SU-DHL-6 (cell line): ENCODE data around the gene SMAD1.

ENCODE experiments used
- H2AFZ ChIP-seq: fragments of 200-600 bp; sonication (generic); 2 replicates; pipeline ENCODE4 v1.6.1; 2014; ENCODE audit warnings: low read depth, mild to moderate bottlenecking, moderate library complexity, mixed read lengths, antibody characterized with exemption, low read length; ENCODE audit not compliant: severe bottlenecking
- H3F3A ChIP-seq: fragments of 200-600 bp; shearing (Covaris generic); 2 replicates; pipeline ENCODE4 v1.6.0; 2016; ENCODE audit warnings: antibody characterized with exemption, mild to moderate bottlenecking; ENCODE audit not compliant: insufficient read depth
- H3K27ac ChIP-seq: fragments of 200-600 bp; sonication (generic); 2 replicates; pipeline ENCODE4 v1.5.1; 2016; ENCODE audit warnings: low read depth, mild to moderate bottlenecking, low read length, moderate library complexity, mixed read lengths
- H3K27me3 ChIP-seq: fragments of 200-600 bp; sonication (generic), shearing (Covaris generic); 2 replicates; pipeline ENCODE4 v1.6.0; 2014; ENCODE audit warnings: mild to moderate bottlenecking, low read length
- H3K36me3 ChIP-seq: fragments of 200-600 bp; sonication (generic); 2 replicates; pipeline ENCODE4 v1.6.1; 2014; ENCODE audit warnings: mild to moderate bottlenecking, low read length, mixed read lengths
- H3K4me2 ChIP-seq: fragments of 300-600, 200-600 bp; shearing (Covaris generic), sonication (generic); 2 replicates; pipeline ENCODE4 v1.6.0; 2014; ENCODE audit warnings: low read length, low read depth, mild to moderate bottlenecking; ENCODE audit not compliant: poor library complexity, severe bottlenecking
- H3K4me3 ChIP-seq: fragments of 200-600 bp; sonication (generic); 2 replicates; pipeline ENCODE4 v1.5.1; 2014; ENCODE audit warnings: antibody characterized with exemption, low read length, mild to moderate bottlenecking, mixed read lengths; ENCODE audit not compliant: insufficient read depth, poor library complexity, severe bottlenecking
- H3K79me2 ChIP-seq: fragments of 200-600 bp; sonication (generic); 2 replicates; pipeline ENCODE4 v1.6.1; 2014; ENCODE audit warnings: mild to moderate bottlenecking, low read length, moderate library complexity; ENCODE audit not compliant: insufficient read depth
- H3K9ac ChIP-seq: fragments of 200-600 bp; sonication (generic); 2 replicates; pipeline ENCODE4 v1.7.0; 2014; ENCODE audit warnings: mild to moderate bottlenecking, low read length
- H3K9me2 ChIP-seq: fragments of 200-600 bp; sonication (generic); replicated peaks from 2 replicates; pipeline ENCODE4 v1.6.1; 2014; ENCODE audit warnings: low read length; ENCODE audit not compliant: insufficient read depth
- H3K9me3 ChIP-seq: fragments of 200-600 bp; sonication (generic); 2 replicates; pipeline ENCODE4 v1.6.1; 2014; ENCODE audit warnings: low read length, mixed read lengths; ENCODE audit not compliant: insufficient read depth
- H4K20me1 ChIP-seq: fragments of 200-600 bp; sonication (generic); 2 replicates; pipeline ENCODE4 v1.6.1; 2014; ENCODE audit warnings: low read depth, mild to moderate bottlenecking, antibody characterized with exemption, low read length, moderate library complexity, mixed read lengths
- EZH2phosphoT487 ChIP-seq: fragments of 200-600 bp; sonication (generic), shearing (Covaris generic); conservative IDR thresholded peaks from 2 replicates; pipeline ENCODE4 v1.6.1; 2018; ENCODE audit warnings: mild to moderate bottlenecking, antibody characterized with exemption, low read length, moderate library complexity, mixed read lengths
- TF ChIP-seq, protein P1 (sequence below): fragments of 200-600 bp; sonication (generic); IDR thresholded peaks from one replicate; pipeline ENCODE4 v1.5.1; 2017; ENCODE audit warnings: antibody characterized with exemption, mild to moderate bottlenecking, low read length, moderate library complexity; ENCODE audit not compliant: insufficient read depth, poor library complexity, severe bottlenecking

SMAD1 gene

GRCh38 chr4:145545538-145546174 is 64.0 kb downstream of the SMAD1 start:
- Histone ChIP-seq H3K79me2 (no peaks in the 10 kb centered on the region), H4K20me1 (no peaks in the 10 kb centered on the region), H3K27me3 (no peaks in the 10 kb centered on the region), H3K4me2 (no peak overlapping the region), H3K36me3 (no peaks in the 10 kb centered on the region), H3K4me3 (no peak overlapping the region), H3K27ac (no peak overlapping the region), H3K9me3 (no peaks in the 10 kb centered on the region), H2AFZ (no peak overlapping the region), H3K9me2 (no peaks in the 10 kb centered on the region), H3K9ac (no peak overlapping the region), H3F3A (no peaks in the 10 kb centered on the region)
- no peak for TF ChIP-seq EZH2phosphoT487
- TF ChIP-seq, protein P1, sequence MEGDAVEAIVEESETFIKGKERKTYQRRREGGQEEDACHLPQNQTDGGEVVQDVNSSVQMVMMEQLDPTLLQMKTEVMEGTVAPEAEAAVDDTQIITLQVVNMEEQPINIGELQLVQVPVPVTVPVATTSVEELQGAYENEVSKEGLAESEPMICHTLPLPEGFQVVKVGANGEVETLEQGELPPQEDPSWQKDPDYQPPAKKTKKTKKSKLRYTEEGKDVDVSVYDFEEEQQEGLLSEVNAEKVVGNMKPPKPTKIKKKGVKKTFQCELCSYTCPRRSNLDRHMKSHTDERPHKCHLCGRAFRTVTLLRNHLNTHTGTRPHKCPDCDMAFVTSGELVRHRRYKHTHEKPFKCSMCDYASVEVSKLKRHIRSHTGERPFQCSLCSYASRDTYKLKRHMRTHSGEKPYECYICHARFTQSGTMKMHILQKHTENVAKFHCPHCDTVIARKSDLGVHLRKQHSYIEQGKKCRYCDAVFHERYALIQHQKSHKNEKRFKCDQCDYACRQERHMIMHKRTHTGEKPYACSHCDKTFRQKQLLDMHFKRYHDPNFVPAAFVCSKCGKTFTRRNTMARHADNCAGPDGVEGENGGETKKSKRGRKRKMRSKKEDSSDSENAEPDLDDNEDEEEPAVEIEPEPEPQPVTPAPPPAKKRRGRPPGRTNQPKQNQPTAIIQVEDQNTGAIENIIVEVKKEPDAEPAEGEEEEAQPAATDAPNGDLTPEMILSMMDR = no peak

DNA sequence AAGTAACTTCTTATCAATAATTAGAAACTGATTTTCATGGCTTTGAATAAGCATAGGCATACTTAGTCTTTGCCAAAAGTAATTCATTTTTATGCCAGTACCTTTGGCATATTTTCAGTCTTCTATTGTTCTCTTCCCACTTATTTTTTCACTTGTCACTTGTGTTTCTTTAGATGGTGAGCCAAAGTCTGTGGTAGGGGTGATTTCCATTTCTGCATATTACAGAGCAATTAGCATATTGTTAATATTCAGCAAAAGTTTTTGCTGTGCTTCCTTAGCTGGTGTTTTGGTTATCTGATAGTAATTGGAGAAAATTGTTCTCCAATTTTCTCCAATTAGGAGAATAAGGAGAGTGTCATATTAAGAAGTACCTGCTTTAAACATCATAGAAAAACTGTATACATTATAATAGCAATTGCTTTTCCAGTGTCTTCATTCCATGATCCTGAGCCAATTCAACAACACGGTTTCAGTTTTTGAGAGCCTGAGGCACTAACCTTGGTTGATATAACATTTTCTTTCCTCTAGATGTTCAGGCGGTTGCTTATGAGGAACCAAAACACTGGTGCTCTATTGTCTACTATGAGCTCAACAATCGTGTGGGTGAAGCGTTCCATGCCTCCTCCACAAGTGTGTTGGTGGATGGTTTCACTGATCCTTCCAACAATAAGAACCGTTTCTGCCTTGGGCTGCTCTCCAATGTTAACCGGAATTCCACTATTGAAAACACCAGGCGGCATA is 64.7 kb downstream of the SMAD1 start:
- no peak overlapping the region for H3K4me3 ChIP-seq
- TF ChIP-seq EZH2phosphoT487 = no peak
- no peak overlapping the region for H2AFZ ChIP-seq
- no peak overlapping the region for H3K4me2 ChIP-seq
- no peaks in the 10 kb centered on the region for H3K9me2 ChIP-seq
- no peaks in the 10 kb centered on the region for H3K36me3 ChIP-seq
- H3K9me3 ChIP-seq = no peaks in the 10 kb centered on the region
- H3K9ac ChIP-seq = no peak overlapping the region
- H3F3A ChIP-seq = no peaks in the 10 kb centered on the region
- no peaks in the 10 kb centered on the region for H3K79me2 ChIP-seq
- no peaks in the 10 kb centered on the region for H3K27me3 ChIP-seq
- no peak overlapping the region for H3K27ac ChIP-seq
- H4K20me1 ChIP-seq = no peaks in the 10 kb centered on the region

DNA sequence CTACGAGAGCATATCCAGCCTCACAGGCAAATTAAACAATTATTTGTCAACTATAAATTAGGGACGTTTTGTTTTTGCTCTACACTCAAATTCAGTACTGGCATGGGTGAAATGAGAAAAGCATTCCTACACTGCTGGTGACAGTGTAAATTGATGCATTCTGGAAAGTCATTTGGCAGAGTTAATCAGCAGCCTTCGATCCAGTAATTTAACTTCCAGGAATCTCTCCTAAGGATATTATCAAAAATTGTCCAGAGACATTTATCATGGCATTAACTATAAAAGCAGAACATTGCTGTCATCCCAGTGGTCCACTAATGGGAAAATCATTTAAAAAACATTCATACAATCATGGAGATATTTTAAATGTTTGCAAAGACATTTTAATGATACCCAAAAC is 70.0 kb downstream of the SMAD1 start:
- Histone ChIP-seq H4K20me1 (no peaks in the 10 kb centered on the region), H3K79me2 (no peaks in the 10 kb centered on the region), H3K4me2 (no peak overlapping the region), H3K9ac (no peak overlapping the region), H3K36me3 (no peaks in the 10 kb centered on the region), H2AFZ (no peak overlapping the region), H3K4me3 (no peak overlapping the region), H3K27me3 (no peaks in the 10 kb centered on the region), H3K9me2 (no peaks in the 10 kb centered on the region), H3F3A (no peaks in the 10 kb centered on the region), H3K27ac (no peak overlapping the region), H3K9me3 (no peaks in the 10 kb centered on the region)
- TF ChIP-seq EZH2phosphoT487 = no peak
- TF ChIP-seq, protein P1 = no peak
